PC-9 (cell line): ENCODE data around the gene PPP1CB. TPM values are rescaled to one million over a fixed set of nuclear protein-coding genes. Genes with fewer than 3 reads are reported as not detected.

Source experiments
- BruUV-seq: library from RNA; stranded (reverse); fragments of 400-500 nt; replicated peaks from 2 replicates; lab custom pipeline; 2021; lab: Mats Ljungman, UMichigan
- CTCF ChIA-PET: fragments of 300-600 bp; sonication (Branson Sonifier 250); formaldehyde crosslinking; loops from one replicate; lab custom pipeline; 2022; ENCODE audit warnings: antibody characterized with exemption; lab: Charles Lee
- POLR2A ChIA-PET: fragments of 300-600 bp; sonication (Branson Sonifier 250); formaldehyde crosslinking; loops from one replicate; lab custom pipeline; 2022; ENCODE audit warnings: antibody characterized with exemption; ENCODE audit not compliant: unreplicated experiment; lab: Charles Lee
- DNase-seq, 2 experiments: peaks; one replicate each; pipeline versions ENCODE4 v3.0.0 to v3.0.0-alpha.2; 2015 to 2022; ENCODE audit warnings: mixed read lengths in 1 of 2
- H2AFZ ChIP-seq: fragments of 200-600 bp; sonication (generic); 2 replicates; pipeline ENCODE4 v1.8.1; 2017; ENCODE audit warnings: antibody characterized with exemption
- H3F3A ChIP-seq: fragments of 200-600 bp; sonication (generic); 2 replicates; pipeline ENCODE4 v1.8.1; 2017; ENCODE audit warnings: antibody characterized with exemption, mild to moderate bottlenecking, low read depth; ENCODE audit not compliant: insufficient read depth
- H3K27ac ChIP-seq: fragments of 200-600 bp; sonication (generic); 2 replicates; pipeline ENCODE4 v1.6.1; 2016; ENCODE audit warnings: mixed run types
- H3K27me3 ChIP-seq: fragments of 200-600 bp; sonication (generic); 2 replicates; pipeline ENCODE4 v1.6.1; 2016; ENCODE audit warnings: low read depth, mixed run types; ENCODE audit not compliant: insufficient read depth
- H3K36me3 ChIP-seq: fragments of 200-600 bp; sonication (generic); 2 replicates; pipeline ENCODE4 v1.6.1; 2016; ENCODE audit warnings: low read depth, mixed run types
- H3K4me1 ChIP-seq: fragments of 200-600 bp; sonication (generic); replicated peaks from 2 replicates; pipeline ENCODE4 v1.6.1; 2016; ENCODE audit warnings: mixed run types; ENCODE audit not compliant: insufficient read depth
- H3K4me2 ChIP-seq: fragments of 200-600 bp; sonication (generic); 2 replicates; pipeline ENCODE4 v1.6.1; 2017; ENCODE audit warnings: mixed run types
- H3K4me3 ChIP-seq: fragments of 200-600 bp; sonication (generic); 2 replicates; pipeline ENCODE4 v1.6.1; 2016; ENCODE audit warnings: mixed run types
- H3K79me2 ChIP-seq: fragments of 200-600 bp; sonication (generic); 2 replicates; pipeline ENCODE4 v1.6.1; 2017; ENCODE audit warnings: low read depth, mixed run types
- H3K9me2 ChIP-seq: fragments of 200-600 bp; sonication (generic); 2 replicates; pipeline ENCODE4 v1.8.1; 2017; ENCODE audit warnings: mild to moderate bottlenecking; ENCODE audit not compliant: insufficient read depth
- H3K9me3 ChIP-seq: fragments of 200-600 bp; sonication (generic); 2 replicates; pipeline ENCODE4 v1.8.1; 2016; ENCODE audit warnings: low read depth; ENCODE audit not compliant: insufficient read depth
- H4K20me1 ChIP-seq: fragments of 200-600 bp; sonication (generic); 2 replicates; pipeline ENCODE4 v1.8.1; 2017; ENCODE audit not compliant: insufficient read depth
- EZH2 ChIP-seq: fragments of 200-600 bp; sonication (generic); IDR thresholded peaks from 2 replicates; pipeline ENCODE4 v1.8.0; 2017; ENCODE audit warnings: antibody characterized with exemption, low read depth
- intact Hi-C: fragments of 100-400 bp; cut with micrococcal nuclease; formaldehyde crosslinking; loops from one replicate; pipeline ENCODE4 v1.10.0; 2022; ENCODE audit not compliant: unreplicated experiment
- total RNA-seq: library from RNA; stranded (reverse); gene quantifications from 2 replicates; pipeline ENCODE4 v1.2.3, GENCODE V29; 2021
- TF ChIP-seq, protein P1 (sequence below): fragments of 200-600 bp; sonication (generic); conservative IDR thresholded peaks from 2 replicates; pipeline ENCODE4 v1.6.1; 2017; ENCODE audit warnings: mixed run types, antibody characterized with exemption, mild to moderate bottlenecking, moderate library complexity

Gene PPP1CB
- total RNA-seq, 1 experiment from 2014 or later: 231 TPM

DNA sequence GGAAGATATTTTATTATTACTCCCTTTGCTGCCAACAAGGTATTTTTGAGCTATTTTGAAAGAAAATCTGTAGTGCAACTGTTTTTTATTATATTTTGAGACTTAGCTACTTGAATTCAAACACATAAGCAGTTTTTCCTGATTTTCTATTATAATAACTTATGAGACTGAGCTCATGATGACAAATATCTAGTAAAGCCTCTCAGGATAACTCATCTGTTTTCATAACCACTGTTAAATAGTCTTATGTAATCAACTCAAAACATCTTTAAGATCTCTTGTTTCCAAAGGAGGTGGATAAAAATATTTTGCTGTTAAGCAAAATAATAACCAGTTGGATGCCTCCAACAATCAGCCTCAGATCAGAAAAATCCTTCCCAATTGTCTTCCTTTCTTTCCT lies 21.9 kb upstream of the PPP1CB start:
- 0 out of 2 replicates have a peak, but pooled peaks cover 3% of the 10 kb centered on the region for H3F3A ChIP-seq
- ChIA-PET POLR2A (interaction anchor here (0.7 to 0.9 kb wide), 2 partner anchors 66 to 244 kb away, joined by 8 to 16 read pairs; no protein-coding TSS in a partner anchor), CTCF (no interaction called here)
- intact Hi-C loops: no loop called here
- no peak overlapping the region for H3K4me2 ChIP-seq
- H3K9me3 ChIP-seq: no peaks in the 10 kb centered on the region
- no TSS peak for BruUV-seq
- H3K4me1 ChIP-seq: peaks cover 8% of the 10 kb centered on the region
- no peak overlapping the region for H3K4me3 ChIP-seq
- H3K9me2 ChIP-seq: no peaks in the 10 kb centered on the region
- no peaks in the 10 kb centered on the region for H3K79me2 ChIP-seq
- H4K20me1 ChIP-seq: no peaks in the 10 kb centered on the region
- no peak overlapping the region for H3K27ac ChIP-seq
- no peaks in the 10 kb centered on the region for H3K27me3 ChIP-seq
- no peaks in the 10 kb centered on the region for H3K36me3 ChIP-seq
- peak in 1 of 2 experiments; percentile 64 for DNase-seq
- TF ChIP-seq, protein P1, sequence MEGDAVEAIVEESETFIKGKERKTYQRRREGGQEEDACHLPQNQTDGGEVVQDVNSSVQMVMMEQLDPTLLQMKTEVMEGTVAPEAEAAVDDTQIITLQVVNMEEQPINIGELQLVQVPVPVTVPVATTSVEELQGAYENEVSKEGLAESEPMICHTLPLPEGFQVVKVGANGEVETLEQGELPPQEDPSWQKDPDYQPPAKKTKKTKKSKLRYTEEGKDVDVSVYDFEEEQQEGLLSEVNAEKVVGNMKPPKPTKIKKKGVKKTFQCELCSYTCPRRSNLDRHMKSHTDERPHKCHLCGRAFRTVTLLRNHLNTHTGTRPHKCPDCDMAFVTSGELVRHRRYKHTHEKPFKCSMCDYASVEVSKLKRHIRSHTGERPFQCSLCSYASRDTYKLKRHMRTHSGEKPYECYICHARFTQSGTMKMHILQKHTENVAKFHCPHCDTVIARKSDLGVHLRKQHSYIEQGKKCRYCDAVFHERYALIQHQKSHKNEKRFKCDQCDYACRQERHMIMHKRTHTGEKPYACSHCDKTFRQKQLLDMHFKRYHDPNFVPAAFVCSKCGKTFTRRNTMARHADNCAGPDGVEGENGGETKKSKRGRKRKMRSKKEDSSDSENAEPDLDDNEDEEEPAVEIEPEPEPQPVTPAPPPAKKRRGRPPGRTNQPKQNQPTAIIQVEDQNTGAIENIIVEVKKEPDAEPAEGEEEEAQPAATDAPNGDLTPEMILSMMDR: no peak
- no peak for TF ChIP-seq EZH2
- no peak overlapping the region for H2AFZ ChIP-seq

DNA sequence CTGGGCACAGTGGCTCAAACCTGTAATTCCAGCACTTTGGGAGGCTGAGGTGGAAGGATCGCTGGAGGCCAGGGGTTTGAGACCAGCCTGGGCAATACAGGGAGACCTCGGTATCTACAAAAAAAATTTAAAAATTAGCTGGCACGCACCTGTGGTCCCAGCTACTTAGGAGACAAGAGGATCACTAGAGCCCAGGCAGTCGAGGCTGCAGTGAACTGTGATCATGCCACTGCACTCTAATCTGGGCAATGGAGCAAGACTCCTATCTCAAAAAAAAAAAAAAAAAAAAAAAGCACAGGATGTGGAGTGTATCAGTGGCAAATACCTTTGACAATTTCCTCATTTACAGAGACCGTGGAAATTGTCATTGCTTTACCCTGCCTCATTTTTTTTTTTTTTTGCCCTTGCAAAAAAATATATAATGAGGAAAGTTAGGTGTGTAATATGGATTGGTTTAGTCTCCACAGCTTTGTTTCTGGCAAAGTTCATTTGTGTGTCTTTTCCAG lies 20.9 kb upstream of the PPP1CB start:
- Histone ChIP-seq H3K79me2 (no peaks in the 10 kb centered on the region), H3K27ac (no peak overlapping the region), H3F3A (0 out of 2 replicates have a peak, but pooled peaks cover 3% of the 10 kb centered on the region), H3K4me3 (no peak overlapping the region), H2AFZ (no peak overlapping the region), H3K4me2 (no peak overlapping the region), H3K9me2 (no peaks in the 10 kb centered on the region), H3K9me3 (no peaks in the 10 kb centered on the region), H3K27me3 (no peaks in the 10 kb centered on the region), H4K20me1 (no peaks in the 10 kb centered on the region), H3K36me3 (no peaks in the 10 kb centered on the region), H3K4me1 (peaks cover 8% of the 10 kb centered on the region)
- intact Hi-C loops: no loop called here
- TF ChIP-seq EZH2: no peak
- TF ChIP-seq, protein P1: no peak
- POLR2A ChIA-PET: no interaction called here
- DNase-seq: peak in 1 of 2 experiments; percentile 19
- CTCF ChIA-PET: interaction anchor here (0.6 kb wide), 2 partner anchors 127 to 1300 kb away, joined by 3 to 4 read pairs; no protein-coding TSS in a partner anchor
- no TSS peak for BruUV-seq

DNA sequence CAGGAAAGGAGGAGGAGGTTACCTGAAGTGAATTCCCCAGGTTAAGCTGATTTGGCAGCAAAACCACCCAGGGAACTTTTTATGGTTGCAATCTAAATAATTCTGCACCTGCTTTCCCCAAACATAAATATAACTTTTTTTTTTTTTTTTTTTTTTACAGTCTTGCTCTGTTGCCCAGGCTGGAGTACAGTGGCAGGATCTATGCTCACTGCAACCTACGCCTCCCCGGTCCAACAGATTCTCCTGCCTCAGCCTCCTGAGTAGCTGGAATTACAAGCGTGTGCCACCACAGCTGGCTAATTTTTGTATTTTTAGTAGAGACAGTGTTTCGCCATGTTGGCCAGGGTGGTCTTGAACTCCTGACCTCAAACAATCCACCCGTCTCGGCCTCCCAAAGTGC lies 16.1 kb upstream of the PPP1CB start:
- POLR2A ChIA-PET: interaction anchor here (0.7 kb wide), 1 partner anchor 780 kb away, joined by 4 read pairs; no protein-coding TSS in a partner anchor
- no peak overlapping the region for H2AFZ ChIP-seq

More for the DNA sequence above, 16.1 kb upstream of the PPP1CB start:
- TF ChIP-seq EZH2: no peak
- TF ChIP-seq, protein P1: no peak
- no peak overlapping the region for H3K4me2 ChIP-seq
- no peaks in the 10 kb centered on the region for H3K79me2 ChIP-seq
- no peaks in the 10 kb centered on the region for H4K20me1 ChIP-seq
- DNase-seq: no peak
- H3K9me2 ChIP-seq: no peaks in the 10 kb centered on the region
- H3K27ac ChIP-seq: no peak overlapping the region
- H3F3A ChIP-seq: no peaks in the 10 kb centered on the region; the same call in 1 of the 2 replicates
- H3K4me3 ChIP-seq: no peak overlapping the region
- no peaks in the 10 kb centered on the region for H3K36me3 ChIP-seq
- H3K27me3 ChIP-seq: no peaks in the 10 kb centered on the region
- intact Hi-C loops: no loop called here
- H3K9me3 ChIP-seq: peaks cover 11% of the 10 kb centered on the region; the same call in 1 of the 2 replicates
- CTCF ChIA-PET: no interaction called here
- H3K4me1 ChIP-seq: peaks cover 8% of the 10 kb centered on the region
- no TSS peak for BruUV-seq
